Right lobe of liver (tissue), 4 donors: Measurements from ENCODE around the gene NFYC.

Experiments used
- POLR2A ChIP-seq: fragments of 450-650 bp; IDR thresholded peaks from one replicate; pipeline ENCODE4 v1.6.1; 2017; ENCODE audit warnings: antibody characterized with exemption, mild to moderate bottlenecking
- TF ChIP-seq, protein P1 (sequence below), 4 donors: fragments of 200-600 bp in 3 of 4; fragments of 450-650 bp in 1 of 4; IDR thresholded peaks; one replicate each; pipeline versions ENCODE4 v1.5.1 to v1.8.0; 2016 to 2022; ENCODE audit warnings: antibody characterized with exemption in 4 of 4, mild to moderate bottlenecking in 2 of 4
- donor health status: DM: no; HTN: no; CAD: no.
- donor health status: DM: no; HTN: no; CAD: no.
- donor health status: DM: no; HTN: yes; CAD: no.

DNA sequence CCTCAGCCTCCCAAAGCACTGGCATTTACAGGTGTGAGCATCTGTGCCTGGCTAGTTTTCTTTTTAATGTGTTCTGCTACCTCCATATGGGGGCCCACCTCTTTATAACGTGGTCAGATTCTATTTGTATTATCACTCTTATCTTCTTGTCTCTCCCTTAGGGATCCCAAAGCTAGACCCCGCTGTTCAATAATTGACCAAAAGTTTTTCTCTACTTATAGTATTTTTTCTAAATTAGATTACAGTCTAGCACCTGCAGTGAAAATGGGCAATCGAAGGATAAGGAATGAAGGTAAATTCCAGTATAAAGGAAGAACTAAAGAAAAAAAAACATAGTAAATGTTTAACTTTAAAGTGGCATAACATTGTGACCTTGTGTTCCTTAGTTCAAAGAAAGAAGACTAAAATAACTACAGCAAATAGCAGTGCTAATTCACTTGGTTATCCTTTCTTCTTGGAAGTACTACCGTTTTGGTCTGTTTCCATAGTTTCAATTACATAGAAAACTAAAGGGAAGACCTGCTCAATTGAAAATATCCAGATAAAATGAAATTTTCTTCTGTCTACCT is 24.1 kb downstream of the NFYC start:
- TF ChIP-seq, protein P1, sequence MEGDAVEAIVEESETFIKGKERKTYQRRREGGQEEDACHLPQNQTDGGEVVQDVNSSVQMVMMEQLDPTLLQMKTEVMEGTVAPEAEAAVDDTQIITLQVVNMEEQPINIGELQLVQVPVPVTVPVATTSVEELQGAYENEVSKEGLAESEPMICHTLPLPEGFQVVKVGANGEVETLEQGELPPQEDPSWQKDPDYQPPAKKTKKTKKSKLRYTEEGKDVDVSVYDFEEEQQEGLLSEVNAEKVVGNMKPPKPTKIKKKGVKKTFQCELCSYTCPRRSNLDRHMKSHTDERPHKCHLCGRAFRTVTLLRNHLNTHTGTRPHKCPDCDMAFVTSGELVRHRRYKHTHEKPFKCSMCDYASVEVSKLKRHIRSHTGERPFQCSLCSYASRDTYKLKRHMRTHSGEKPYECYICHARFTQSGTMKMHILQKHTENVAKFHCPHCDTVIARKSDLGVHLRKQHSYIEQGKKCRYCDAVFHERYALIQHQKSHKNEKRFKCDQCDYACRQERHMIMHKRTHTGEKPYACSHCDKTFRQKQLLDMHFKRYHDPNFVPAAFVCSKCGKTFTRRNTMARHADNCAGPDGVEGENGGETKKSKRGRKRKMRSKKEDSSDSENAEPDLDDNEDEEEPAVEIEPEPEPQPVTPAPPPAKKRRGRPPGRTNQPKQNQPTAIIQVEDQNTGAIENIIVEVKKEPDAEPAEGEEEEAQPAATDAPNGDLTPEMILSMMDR (IDR thresholded peaks at IDR 0.05) = no peak
- no peak for TF ChIP-seq POLR2A
